Measurements from ENCODE around the gene SCNN1A.
"Not testable (repeated sequence)": the region's sequence is repeated elsewhere in the genome, so short reads cannot be mapped to it uniquely, and the experiment has no call there.

Gene SCNN1A

GRCh38 chr12:6346235-6346832 is 29.0 kb downstream of the SCNN1A start:
- no peak for DNase-seq

- no peak for DNase-seq
Observed at GRCh38 chr12:6345319-6346091, 29.9 kb downstream of the SCNN1A start.

- not testable (repeated sequence) for DNase-seq
Observed at GRCh38 chr12:6344101-6344660, 31.2 kb downstream of the SCNN1A start.

- no peak for DNase-seq
Observed at GRCh38 chr12:6343518-6343917, 31.8 kb downstream of the SCNN1A start.

- DNase-seq = no peak
Observed at GRCh38 chr12:6342140-6342889, 33.0 kb downstream of the SCNN1A start.

GRCh38 chr12:6341417-6342139 is 33.8 kb downstream of the SCNN1A start, which contains the start of gene TNFRSF1A:
Gene TNFRSF1A, minus strand, starts transcription at chr12:6342076. Its CDS starts 262 bp downstream, at chr12:6341814.
- peak; percentile 50 to 72 for DNase-seq

- DNase-seq = no peak
Observed at GRCh38 chr12:6340745-6341416, 34.5 kb downstream of the SCNN1A start.

GRCh38 chr12:6340032-6340638 is 35.2 kb downstream of the SCNN1A start:
- no peak for DNase-seq

- DNase-seq = no peak
Observed at GRCh38 chr12:6338955-6339354, 36.4 kb downstream of the SCNN1A start.

- not testable (repeated sequence) for DNase-seq
Observed at GRCh38 chr12:6338536-6338935, 36.8 kb downstream of the SCNN1A start.

GRCh38 chr12:6337958-6338433 is 37.4 kb downstream of the SCNN1A start:
- DNase-seq = no peak

- DNase-seq = no peak
Observed at GRCh38 chr12:6336889-6337853, 38.2 kb downstream of the SCNN1A start.

GRCh38 chr12:6336079-6336888 is 39.1 kb downstream of the SCNN1A start:
- peak; percentile 53 to 76 for DNase-seq

GRCh38 chr12:6335451-6336078 is 39.8 kb downstream of the SCNN1A start:
- no peak for DNase-seq

GRCh38 chr12:6334940-6335450 is 40.4 kb downstream of the SCNN1A start:
- DNase-seq = no peak

- no peak for DNase-seq
Observed at GRCh38 chr12:6334359-6334758, 41.0 kb downstream of the SCNN1A start.

GRCh38 chr12:6333566-6333965 is 41.8 kb downstream of the SCNN1A start:
- no peak for DNase-seq

- no peak for DNase-seq
Observed at GRCh38 chr12:6333029-6333428, 42.3 kb downstream of the SCNN1A start.

GRCh38 chr12:6332459-6332858 is 42.9 kb downstream of the SCNN1A start:
- DNase-seq = no peak
